ENCODE data around the gene ARHGAP10. TPM values are rescaled to one million over a fixed set of nuclear protein-coding genes. Genes with fewer than 3 reads are reported as not detected.

Gene ARHGAP10
- total RNA-seq, 4 donors from 2014 or later: 186 to 296 (median 192) TPM

GRCh38 chr4:147964266-147964880 lies 232.5 kb downstream of the ARHGAP10 start:
- DNase-seq (ENCODE audit: extremely low spot score): no peak
- Histone ChIP-seq H3K36me3 (peaks cover 11 to 63% (median 33%) of the 10 kb centered on the region in 4 donors), H3K4me1 (peaks cover 12 to 45% (median 32%) of the 10 kb centered on the region in 4 donors), H3K27me3 (no peaks in the 10 kb centered on the region), H3K9me3 (no peaks in the 10 kb centered on the region), H3K4me3 (no peak overlapping the region), H3K27ac (replicated peaks in 1 of 4) (peak overlapping the region in 1 of 4 donors; percentile 12)
- intact Hi-C loops (cut with DNase I): no loop called here
- TF ChIP-seq POLR2AphosphoS5 (IDR thresholded peaks at IDR 0.05) (peak in 1 of 2 donors; percentile 27), CTCF (IDR thresholded peaks at IDR 0.05) (no peak), POLR2A (IDR thresholded peaks at IDR 0.05; ENCODE audit: low read depth) (no peak)
- 59% methylated on average over 14 of the region's 14 CpGs for WGBS

DNA sequence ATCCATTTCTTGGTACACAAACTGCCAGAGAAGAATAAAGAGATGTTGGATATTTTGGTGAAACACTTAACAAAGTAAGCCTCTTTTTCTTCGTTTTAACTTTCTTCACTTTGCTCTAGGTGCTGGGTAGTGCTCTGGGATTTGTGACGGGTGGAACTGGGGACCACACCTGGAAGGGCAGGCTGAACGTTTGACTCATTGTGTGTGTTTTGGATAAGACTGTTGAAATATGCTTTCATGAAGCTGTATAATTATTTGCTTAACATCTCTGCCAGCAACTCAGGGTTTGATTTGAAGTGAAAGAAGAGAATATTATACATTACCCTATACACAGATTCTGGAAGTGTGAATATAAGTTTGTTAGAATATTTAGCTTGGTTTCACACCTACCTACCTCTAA lies 233.2 kb downstream of the ARHGAP10 start:
- 55% methylated on average over 3 of the region's 3 CpGs for WGBS
- intact Hi-C loops (cut with DNase I): no loop called here
- TF ChIP-seq EP300 (IDR thresholded peaks at IDR 0.05): no peak
- no peak for TF ChIP-seq CTCF (IDR thresholded peaks at IDR 0.05)
- no peak for TF ChIP-seq POLR2AphosphoS5 (IDR thresholded peaks at IDR 0.05)
- TF ChIP-seq POLR2A (IDR thresholded peaks at IDR 0.05; ENCODE audit: low read depth): no peak

GRCh38 chr4:147965873-147966272 lies 234.0 kb downstream of the ARHGAP10 start:
- Histone ChIP-seq H3K36me3 (peaks cover 7 to 61% (median 33%) of the 10 kb centered on the region in 4 donors), H3K4me3 (no peak overlapping the region), H3K9me3 (no peaks in the 10 kb centered on the region), H3K27ac (replicated peaks in 1 of 4) (no peak overlapping the region), H3K4me1 (peaks cover 18 to 59% (median 42%) of the 10 kb centered on the region in 4 donors), H3K27me3 (no peaks in the 10 kb centered on the region)
- no peak for DNase-seq (ENCODE audit: extremely low spot score)
- intact Hi-C loops (cut with DNase I): no loop called here
- TF ChIP-seq POLR2A (IDR thresholded peaks at IDR 0.05; ENCODE audit: low read depth): no peak
- TF ChIP-seq EP300 (IDR thresholded peaks at IDR 0.05): no peak
- TF ChIP-seq POLR2AphosphoS5 (IDR thresholded peaks at IDR 0.05): no peak
- no peak for TF ChIP-seq CTCF (IDR thresholded peaks at IDR 0.05)
- 90% methylated on average over 1 of the region's 1 CpG for WGBS

More for the DNA sequence above, 233.2 kb downstream of the ARHGAP10 start:
- H3K4me3 ChIP-seq: no peak overlapping the region
- H3K4me1 ChIP-seq: peaks cover 18 to 51% (median 39%) of the 10 kb centered on the region in 4 donors
- H3K27me3 ChIP-seq: no peaks in the 10 kb centered on the region
- H3K27ac ChIP-seq (replicated peaks in 1 of 4): no peak overlapping the region
- H3K36me3 ChIP-seq: peaks cover 11 to 63% (median 33%) of the 10 kb centered on the region in 4 donors
- no peaks in the 10 kb centered on the region for H3K9me3 ChIP-seq
- no peak for DNase-seq (ENCODE audit: extremely low spot score)

GRCh38 chr4:147968641-147969040 lies 236.8 kb downstream of the ARHGAP10 start:
- H3K4me3 ChIP-seq: no peak overlapping the region
- H3K27ac ChIP-seq (replicated peaks in 1 of 4): peak overlapping the region in 2 of 4 donors; percentile 5 to 50
- 54% methylated on average over 5 of the region's 5 CpGs for WGBS
- no peak for TF ChIP-seq POLR2A (IDR thresholded peaks at IDR 0.05; ENCODE audit: low read depth)
- peak in 1 of 2 donors; percentile 25 for TF ChIP-seq POLR2AphosphoS5 (IDR thresholded peaks at IDR 0.05)
- no peak for DNase-seq (ENCODE audit: extremely low spot score)
- H3K27me3 ChIP-seq: no peaks in the 10 kb centered on the region
- H3K36me3 ChIP-seq: peaks cover 7 to 54% (median 32%) of the 10 kb centered on the region in 4 donors
- intact Hi-C loops (cut with DNase I): no loop called here
- peaks cover 18 to 48% (median 42%) of the 10 kb centered on the region in 4 donors for H3K4me1 ChIP-seq
- H3K9me3 ChIP-seq: no peaks in the 10 kb centered on the region

- DNase-seq (ENCODE audit: extremely low spot score): no peak
- peaks cover 19 to 39% (median 35%) of the 10 kb centered on the region in 4 donors for H3K4me1 ChIP-seq
- H3K27ac ChIP-seq (replicated peaks in 1 of 4): peak overlapping the region in 2 of 4 donors; percentile 7 to 15
- H3K27me3 ChIP-seq: no peaks in the 10 kb centered on the region
- intact Hi-C loops (cut with DNase I): no loop called here
- TF ChIP-seq POLR2AphosphoS5 (IDR thresholded peaks at IDR 0.05) (no peak), POLR2A (IDR thresholded peaks at IDR 0.05; ENCODE audit: low read depth) (no peak), CTCF (IDR thresholded peaks at IDR 0.05) (no peak), EP300 (IDR thresholded peaks at IDR 0.05) (no peak)
- WGBS: 59% methylated on average over 11 of the region's 11 CpGs
- H3K36me3 ChIP-seq: peaks cover 7 to 50% (median 23%) of the 10 kb centered on the region in 4 donors
- no peak overlapping the region for H3K4me3 ChIP-seq
- H3K9me3 ChIP-seq: no peaks in the 10 kb centered on the region
These were observed 237.9 kb downstream of the ARHGAP10 start for GRCh38 chr4:147969573-147970385.

Data from esophagus muscularis mucosa (tissue), 4 donors.